LoVo (cell line): ENCODE data around the gene OAF.

ENCODE experiments used
- DNase-seq: peaks from one replicate; pipeline ENCODE4 v3.0.0-alpha.2; 2016; ENCODE audit warnings: low spot score

The OAF gene

DNA sequence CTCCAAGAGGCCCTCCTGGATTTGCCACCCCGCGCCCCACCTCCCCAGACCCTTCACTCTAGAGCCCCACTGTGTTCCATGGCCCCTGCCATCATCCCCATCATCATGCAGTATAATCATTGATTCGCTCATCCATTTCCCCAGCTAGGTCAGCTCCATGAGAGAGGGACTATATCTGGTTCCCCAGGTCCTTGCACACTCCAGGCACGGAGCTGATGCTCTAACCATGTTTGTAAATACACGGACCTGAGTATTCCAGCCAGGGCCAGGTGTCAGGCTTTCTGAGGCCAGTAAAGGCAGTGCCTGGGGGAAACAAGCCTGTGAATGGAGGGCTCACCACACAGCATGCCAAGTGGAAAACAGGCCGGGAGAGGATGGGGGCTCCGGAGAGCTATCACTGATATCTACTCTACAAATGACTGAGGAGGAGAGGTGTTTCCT, 27.1 kb upstream of the OAF start:
- DNase-seq, result no peak

DNA sequence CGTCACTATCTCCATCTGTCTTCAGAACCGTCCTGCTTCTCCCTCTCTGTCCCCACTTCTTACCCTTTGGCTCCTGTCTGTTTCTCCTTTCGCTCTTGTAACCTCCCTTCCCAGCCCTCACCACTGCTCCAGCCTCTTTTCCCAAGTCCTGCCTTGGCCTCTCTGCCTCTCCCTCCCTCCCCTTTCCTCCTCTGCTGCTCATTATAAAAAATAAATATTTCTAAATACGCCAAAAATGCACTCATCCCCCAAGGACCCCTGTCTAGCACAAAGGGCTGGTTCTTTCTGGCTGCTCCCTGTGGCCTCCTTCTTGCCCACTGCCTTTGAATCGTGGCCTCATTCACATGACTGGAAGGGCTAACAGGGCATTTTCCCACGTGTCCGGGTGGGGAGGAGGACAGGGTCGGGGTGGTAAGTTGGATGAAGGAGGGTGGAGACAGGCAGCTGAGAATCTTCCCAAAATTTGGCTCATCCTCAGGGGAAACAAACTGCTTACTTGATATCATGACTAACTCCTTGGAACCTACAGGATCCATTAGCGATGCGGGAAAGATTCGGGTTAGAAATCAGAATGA, 26.4 kb upstream of the OAF start:
- DNase-seq, result no peak

- no peak for DNase-seq
Measured at GRCh38 chr11:120184946-120185705, 25.7 kb upstream of the OAF start.

- no peak for DNase-seq
Measured at GRCh38 chr11:120185706-120186455, 25.0 kb upstream of the OAF start.

- DNase-seq, result no peak
Measured at GRCh38 chr11:120186456-120186773, 24.4 kb upstream of the OAF start.

DNA sequence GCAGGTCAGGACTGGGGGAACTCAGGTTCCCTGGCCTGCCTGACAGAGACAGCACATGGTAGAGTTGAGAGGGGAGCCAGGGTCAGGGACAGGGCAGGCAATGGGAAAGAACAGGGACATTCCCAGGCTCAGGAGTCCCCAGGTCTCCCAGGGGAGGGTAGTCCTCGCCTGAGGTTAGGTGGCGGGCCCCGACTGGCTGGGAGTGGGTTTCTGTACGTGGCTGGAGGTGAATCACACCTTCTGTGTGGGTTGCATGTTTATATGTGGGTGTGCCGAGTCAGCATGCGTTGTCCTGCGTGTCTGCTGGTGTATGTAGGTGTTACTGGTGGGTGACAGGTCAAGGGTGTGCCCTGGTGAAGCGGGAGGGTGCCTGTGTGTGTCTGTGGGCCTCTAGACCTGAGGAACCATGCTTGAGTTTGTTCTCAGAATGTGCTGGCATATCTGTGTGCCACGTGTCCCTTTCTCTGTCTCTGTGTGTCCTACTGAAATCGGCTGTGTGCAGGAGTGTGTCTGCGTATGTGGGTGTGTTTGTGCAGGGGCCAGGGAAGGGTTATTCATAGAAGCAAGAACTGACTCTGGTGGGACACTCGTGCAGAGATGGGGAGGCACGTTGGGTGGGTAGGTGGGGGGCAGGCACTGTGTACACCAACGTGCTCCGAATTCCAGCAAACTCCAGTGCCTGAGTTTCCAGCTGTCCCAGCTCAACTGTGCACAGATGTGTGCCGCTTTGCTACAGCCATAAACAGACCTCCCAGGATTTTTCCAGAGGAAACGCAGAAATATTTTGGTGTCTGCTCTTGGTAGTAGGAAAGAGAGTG, 23.8 kb upstream of the OAF start:
- no peak for DNase-seq

- DNase-seq, result no peak
Measured at GRCh38 chr11:120188371-120188770, 22.5 kb upstream of the OAF start.

- no peak for DNase-seq
Measured at GRCh38 chr11:120188811-120189455, 21.9 kb upstream of the OAF start.

DNA sequence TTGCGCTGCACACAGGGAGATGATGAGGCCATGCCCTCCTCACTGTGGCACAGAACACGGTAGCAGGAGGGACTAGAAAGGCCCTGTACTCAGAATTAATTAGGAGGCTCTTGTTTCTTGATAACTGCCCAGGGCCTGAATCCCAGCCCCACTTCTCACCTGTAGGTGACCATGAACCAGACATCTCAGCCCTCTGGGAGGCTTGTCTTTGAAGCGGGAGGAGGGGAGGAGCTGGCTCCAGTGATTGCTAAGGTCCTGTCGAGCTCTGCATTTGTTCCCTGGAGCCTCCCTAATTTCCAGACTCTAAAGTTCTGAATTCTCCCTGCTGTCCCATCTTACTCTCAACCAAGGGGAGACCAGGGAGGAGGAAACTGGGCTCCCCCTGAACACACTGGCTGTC, 19.8 kb upstream of the OAF start:
- no peak for DNase-seq

DNA sequence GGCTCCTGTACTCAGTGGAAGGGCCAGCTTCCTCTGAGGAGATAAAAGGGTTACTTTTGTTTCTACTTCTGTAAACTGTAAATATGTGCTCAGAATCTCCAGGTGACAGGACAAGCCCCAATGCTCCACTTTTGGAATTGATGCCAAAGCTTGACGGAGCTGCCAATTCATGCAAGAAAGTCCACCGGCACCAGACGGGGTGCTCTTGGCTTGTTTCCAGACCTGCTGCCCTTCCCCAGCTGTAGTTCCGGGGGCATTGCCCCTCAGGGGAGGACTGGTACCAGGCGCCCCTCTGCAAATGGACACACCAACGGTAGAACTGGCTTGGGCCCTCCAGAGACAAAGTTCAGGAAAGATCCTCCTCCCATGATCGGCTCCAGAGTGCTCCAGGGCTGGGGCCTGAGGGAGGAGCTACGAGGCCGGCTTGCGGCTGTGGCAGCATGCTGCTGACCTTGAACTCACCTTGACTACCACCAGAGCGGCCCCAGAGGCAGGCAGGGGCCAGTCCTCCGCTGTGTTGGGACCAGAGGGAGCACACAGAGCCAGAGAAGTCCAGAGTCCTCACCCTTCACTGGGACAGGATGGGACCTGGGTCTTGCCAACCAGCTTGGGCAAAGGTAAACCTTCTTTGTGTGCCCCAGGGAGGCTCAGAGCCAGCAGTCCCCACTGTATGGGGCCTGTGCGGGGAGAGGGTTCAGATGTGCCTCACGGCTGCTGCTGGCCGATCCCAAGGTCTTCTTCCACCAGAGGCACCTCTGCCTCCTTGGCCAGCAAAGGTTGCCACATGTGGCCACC, 17.8 kb upstream of the OAF start:
- DNase-seq, result no peak

DNA sequence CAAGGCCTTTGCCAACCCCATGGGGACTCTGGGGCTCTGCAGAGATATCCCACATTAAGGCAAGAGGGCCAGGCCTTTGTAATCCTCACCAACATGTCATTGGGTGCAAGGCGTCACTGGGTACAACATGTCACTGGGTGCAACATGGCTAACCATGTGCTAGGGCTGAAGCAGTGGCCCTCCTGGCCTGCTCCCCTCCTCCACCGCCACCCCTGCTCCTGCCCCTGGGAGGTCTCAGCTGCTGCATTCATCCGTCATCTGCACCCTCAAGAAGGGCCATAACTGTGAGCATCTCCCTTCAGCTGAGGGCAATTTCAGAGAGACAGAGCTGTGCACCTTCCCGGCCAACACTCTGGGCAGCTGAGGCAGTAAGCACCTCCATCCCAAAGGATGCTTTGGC, 16.7 kb upstream of the OAF start:
- no peak for DNase-seq

- no peak for DNase-seq
Measured at GRCh38 chr11:120195601-120196320, 15.1 kb upstream of the OAF start.

- DNase-seq, result no peak
Measured at GRCh38 chr11:120196826-120197225, 14.0 kb upstream of the OAF start.

- no peak for DNase-seq
Measured at GRCh38 chr11:120197251-120197891, 13.5 kb upstream of the OAF start.

DNA sequence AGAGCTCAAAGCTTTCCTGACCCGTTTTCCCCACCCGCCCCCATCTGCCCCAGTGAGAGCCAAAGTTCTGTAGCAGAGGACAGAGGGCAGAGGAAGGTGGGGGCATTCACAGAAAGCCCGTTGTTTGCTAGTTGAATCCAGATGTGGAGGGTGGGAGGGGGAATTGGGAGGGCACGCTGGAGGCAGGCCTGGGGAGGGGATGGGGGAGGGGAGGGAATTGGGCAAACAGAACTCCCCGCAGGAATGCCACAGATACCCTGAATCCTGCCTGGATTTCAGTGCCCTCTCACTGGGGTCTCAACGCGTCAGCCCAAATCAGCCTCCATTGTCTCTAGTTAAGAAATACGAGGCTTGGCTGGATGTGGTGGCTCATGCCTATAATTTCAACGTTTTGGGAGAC, 12.9 kb upstream of the OAF start:
- no peak for DNase-seq

DNA sequence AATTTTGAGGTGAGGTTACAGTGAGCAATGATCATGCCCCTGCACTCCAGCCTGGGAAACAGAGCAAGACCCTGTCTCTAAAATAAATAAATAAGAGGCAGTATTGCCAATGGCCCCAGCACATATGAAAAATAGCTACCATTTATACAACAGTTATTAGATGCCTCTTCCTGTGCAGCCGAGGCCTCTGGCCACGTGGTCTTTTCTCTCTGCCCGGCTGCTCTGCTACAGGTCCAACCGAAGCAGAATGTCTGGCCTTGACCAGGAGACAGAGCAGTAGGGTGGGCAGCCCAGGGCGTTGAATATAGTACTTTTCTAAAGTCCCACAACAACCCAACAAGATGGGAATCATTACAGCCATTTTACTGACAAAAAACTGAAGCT, 12.4 kb upstream of the OAF start:
- DNase-seq, result no peak

DNA sequence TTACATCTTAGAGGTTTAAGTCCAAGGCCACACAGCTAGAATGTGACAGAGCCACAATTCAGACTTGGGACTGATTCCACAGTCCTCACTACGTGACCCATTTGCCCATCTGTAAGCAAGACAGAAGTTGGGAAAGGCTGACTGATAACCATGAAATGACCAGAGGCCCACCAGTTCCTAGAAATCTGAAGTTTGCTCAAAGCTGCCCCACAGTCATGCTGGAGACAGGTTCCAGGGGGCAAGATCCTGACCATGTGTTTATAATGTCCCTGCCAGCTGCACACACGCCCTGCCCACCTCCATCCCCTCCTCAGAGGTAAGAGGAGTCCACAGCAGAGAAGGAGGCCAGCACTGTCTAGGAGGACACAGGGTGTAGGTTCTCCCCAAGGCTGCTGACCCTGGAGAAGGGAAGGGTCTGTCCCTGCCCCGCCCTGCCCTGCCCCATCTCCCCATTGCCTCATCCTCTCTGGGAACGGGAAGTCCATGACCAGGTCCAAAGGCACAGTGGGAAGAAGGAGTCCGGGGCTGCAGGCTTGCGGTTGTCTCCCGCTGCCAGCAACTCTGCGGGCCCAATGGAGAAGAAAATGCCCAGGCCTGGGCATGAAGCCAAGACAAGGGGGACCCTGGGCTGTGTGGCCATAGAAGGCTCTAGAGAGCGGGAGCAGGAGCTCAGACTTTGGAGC, 11.9 kb upstream of the OAF start:
- no peak for DNase-seq

GRCh38 chr11:120199613-120200012, 11.2 kb upstream of the OAF start:
- DNase-seq, result no peak

GRCh38 chr11:120200677-120201076, 10.2 kb upstream of the OAF start:
- peak; percentile 50 for DNase-seq
